HG02798 (cell line): ENCODE data around the gene ZNF418.
A peak's percentile ranks its signal among the peaks of the same experiment; 100 is the strongest.

Experiments used
- ATAC-seq: cut with Tn5 transposase; IDR thresholded peaks from one replicate; pipeline ENCODE4 v1.9.1; 2021; ENCODE audit warnings: mild to moderate bottlenecking; ENCODE audit not compliant: unreplicated experiment, poor library complexity

Gene ZNF418

DNA sequence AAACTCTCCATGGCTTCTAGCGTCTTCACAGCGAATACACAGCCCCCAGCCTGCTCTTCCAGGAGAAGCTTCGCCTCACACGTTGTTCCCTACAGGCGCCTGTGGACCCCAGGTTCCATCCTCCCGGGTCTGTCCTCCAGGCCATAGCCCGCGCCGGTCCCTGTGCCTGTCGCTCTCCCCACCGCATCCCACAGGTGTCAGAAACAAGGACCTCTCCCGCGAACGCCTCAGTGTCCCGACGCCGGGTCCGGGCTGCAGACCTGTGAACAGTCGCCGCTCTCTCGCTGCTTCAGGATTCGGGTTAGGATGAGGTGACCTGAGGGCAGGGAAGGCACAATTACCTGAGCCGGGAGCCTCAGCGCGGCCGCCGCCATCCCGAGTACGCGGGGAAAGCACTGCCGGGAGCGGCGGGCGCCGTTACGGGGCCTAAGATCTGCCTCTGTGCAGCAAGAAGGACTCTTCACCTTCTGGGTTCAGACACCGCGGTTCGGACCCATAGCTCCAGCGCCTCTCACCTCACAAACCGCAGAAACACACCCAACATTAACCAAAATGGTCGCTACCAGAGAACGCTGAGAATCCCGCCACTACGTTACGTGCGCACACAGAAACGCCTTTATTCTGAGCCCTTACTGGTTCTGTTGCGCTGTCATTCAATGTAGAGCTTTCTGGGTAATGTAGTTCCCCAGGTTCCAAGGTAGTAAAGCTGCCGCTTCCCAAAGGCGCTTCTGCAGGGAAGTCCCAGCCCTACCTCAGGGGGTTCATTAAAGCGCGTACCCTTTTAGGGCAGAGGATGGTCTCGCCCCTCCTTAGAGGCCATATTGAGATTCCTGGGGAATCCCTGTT lies at the start of gene ZNF418:
Gene ZNF418, minus strand, starts transcription at position 583 of the 846 bp plus-strand sequence. CDS start 1,580 bp downstream, outside the sequence.
- peak; percentile 48 for ATAC-seq

DNA sequence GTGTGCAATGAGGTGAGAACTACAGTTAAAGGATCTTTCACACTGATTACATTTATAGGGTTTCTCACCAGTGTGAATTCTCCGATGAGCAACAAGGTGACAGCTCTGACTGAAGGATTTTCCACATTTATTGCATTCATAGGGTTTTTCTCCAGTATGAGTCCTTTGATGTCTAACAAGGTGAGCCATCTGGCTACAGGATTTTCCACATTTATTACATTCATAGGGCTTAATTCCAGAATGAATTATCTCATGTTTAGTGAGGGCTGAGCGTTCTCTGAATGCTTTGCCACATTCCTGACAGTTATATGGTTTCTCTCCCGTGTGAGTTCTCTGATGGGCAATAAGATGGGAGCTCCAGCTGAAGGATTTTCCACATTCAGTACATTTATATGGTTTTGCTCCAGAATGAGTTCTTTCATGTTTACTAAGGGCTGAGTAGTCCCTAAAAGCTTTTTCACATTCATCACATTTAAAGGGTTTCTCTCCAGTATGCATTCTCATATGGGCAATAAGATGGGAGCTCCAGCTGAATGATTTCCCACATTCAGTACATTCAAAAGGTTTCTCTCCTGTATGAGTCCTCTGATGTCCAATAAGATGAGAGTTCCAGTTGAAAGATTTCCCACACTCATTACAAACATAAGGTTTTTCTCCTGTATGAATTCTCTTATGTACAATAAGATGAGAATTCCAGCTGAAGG lies 43.5 kb upstream of the ZNF418 start:
- no peak for ATAC-seq

DNA sequence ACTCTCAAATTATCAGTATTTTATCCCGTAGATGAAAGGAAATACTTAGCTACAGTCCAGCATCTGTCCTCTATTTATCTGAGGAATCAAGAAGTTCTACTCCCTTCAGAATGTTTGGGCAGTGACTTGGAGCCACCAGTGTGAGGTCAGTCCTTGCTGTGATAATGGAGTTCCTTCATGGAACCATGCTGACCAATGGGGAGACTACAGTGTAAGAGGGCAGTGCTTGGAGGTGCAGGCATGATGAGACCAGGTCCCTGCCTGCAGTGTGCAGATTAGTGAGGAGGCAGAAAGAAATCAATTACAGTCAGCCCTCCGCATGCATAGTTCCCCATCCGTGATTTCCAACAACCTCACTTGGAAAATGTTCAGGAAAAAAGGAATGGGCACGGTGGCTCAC lies 39.2 kb upstream of the ZNF418 start, which contains the start of gene C19orf18:
Gene C19orf18, minus strand, starts transcription at position 101 of the 400 bp plus-strand sequence. CDS start 102 bp downstream, outside the sequence.
- ATAC-seq: no peak

DNA sequence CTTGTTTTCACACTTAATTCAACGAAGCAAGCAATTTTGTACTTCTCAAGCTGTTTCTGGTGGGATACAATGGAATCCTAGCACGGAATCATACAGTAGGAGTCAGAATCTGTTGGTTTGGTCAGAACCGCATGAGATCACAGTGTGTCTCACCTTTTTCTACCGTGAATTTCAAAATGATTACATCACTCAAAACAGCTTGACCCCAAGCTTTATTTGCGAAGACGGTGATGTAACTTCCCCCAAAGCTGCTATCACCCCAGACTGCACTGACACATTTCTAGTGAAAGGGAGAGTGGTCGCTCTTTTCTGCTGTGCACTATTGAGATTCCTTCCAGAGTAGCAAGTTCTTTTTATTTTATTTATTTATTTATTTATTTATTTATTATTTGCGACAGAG lies 29.6 kb upstream of the ZNF418 start:
- ATAC-seq: no peak

DNA sequence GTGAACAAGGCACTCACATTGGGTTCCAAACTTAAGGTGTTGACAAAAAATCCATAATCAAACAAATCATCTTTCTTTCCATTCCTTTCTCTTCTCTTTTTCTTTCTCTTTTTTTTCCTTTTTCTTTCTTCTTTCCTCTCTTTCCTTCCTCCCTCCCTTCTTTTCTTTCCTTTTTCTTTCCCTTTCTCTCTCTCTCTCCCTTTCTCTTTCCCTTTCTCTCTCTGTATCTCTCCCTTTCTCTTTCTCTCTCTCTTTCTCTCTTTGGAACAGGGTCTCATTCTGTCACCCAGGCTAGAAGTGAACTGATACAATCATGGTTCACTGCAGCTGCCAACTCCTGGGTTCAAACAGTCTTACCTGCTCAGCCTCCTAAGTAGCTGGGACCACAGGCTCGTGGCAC lies 26.6 kb upstream of the ZNF418 start:
- no peak for ATAC-seq

DNA sequence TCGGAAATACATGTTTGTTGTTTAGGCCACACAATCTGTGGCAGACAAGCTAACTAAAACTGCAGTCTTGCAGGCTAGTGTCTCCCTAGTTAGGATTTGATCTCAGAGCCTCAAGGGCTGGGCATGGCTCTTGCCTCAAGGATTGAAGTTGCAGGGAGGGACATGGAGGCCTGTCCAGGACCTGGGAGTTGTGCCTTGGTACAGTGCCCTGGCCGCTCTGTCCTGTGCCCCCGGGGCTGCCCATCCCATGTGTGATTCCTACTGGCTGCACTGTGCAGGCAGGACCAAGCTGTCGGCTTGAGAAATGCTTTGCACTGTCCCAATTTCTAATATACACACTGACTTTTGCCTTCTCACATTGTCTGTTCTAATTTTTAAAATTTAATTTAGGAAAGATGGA lies 19.8 kb upstream of the ZNF418 start:
- no peak for ATAC-seq

DNA sequence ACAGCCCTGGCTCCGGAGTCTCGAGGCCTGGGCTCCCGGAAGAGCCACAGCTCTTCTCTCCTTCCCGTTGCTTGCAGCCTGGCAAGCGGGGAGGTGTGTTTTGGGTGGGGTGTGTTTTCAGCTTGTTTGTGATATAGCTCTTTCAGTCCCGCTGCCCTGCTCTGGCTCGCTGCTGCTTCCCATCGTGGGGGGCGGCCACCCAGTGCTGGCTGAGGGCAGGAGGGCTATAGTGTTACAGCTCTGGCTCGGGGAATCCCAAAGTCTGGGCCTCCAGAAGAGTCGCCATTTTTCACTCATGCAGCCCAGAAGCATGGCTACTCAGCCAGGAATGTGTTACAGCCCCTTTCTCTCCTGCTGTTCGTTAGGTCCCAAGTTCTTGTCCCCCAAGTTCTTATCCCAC lies 14.5 kb upstream of the ZNF418 start:
- ATAC-seq: no peak

DNA sequence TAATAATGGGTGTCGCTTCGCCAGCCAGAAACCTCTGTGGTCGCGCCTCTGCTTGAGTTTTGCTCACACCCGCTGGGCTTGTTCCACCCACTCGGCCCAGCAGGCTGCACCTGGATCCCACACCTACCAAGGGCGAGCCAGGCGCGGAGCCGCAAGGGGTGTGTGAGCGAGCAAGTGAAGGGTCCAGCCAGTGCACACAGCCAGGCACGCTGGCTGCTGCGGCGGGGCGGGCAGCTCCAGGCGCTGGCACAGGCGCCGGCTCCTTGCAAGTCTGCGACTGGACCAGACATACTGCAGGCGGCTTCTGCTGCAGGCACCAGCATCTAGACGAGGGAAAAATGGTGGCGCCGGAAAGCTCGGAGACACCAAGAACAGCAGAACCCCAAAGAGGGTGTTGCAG lies 14.1 kb upstream of the ZNF418 start:
- no peak for ATAC-seq

DNA sequence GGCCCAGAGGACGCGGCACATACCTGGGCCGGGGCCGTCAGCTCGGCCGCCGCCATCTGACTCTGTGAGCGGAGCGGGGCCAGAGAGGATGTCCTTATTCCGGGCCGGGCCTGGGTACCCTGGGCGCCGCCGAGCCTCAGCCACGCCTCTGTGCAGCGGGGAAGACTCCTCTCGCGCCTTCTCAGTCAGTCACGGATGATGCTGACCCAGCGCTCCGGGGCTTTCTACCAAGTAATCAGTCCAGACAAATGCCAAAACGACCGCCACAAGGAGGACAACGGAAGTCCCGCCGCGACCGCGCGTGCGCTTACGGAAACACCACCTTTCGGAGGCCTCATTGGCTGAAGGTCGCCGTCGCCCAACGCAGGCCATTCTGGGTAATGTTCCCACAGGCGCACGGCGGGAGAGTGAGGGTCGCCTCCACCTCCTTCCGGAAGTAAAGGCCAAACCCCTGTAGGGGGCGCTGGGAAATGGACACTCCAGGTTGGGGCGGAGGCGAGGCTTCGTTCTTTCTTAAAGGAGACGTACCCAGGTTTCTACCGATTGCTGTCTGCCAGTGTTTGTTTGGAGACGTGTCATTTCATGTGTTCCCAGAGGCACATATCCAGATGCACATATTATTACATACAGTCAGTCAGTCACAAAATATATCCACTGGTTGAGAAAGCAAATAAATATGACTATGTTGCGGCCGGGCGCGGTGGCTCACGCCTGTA lies 12.4 kb upstream of the ZNF418 start, which contains the start of gene ZNF256:
Gene ZNF256, minus strand, starts transcription at position 288 of the 716 bp plus-strand sequence. Its CDS starts 232 bp downstream, at position 56.
- ATAC-seq: peak; percentile 93

DNA sequence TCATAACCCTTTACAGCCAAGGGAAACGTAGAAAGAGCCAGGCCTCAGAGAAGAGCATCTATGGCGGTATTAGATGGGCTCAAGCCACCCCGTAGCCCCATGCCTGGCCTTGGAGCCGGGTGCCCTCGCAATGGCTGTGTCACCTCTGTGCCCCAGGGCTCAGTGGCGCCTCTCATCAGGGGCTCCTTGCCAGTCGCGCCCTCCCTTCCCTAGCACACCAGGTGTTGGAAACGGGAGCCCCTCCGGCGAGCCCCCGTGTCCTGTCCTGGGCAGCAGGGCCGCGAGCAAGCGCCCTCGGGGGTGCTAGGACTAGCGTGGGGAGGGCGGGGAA lies 11.9 kb upstream of the ZNF418 start:
- ATAC-seq: no peak

DNA sequence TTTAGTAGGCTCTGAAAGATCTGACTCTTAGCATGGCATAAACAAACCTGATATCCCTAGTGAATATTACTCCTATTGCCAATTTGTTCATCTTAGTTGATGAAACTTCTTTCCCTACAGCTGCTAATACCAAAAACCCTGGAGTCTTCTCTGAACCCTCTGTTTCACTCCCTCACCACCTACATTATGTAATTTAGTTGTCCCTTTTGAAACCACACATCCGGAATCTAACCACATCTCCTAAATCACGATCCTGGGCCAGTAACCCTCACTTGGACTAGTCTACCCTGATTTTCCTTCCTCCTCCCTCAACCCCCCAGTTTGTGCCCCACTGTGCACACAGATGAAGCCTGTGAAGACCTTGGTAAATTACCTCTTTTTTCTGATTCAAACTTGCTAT lies 11.1 kb upstream of the ZNF418 start:
- ATAC-seq: no peak

DNA sequence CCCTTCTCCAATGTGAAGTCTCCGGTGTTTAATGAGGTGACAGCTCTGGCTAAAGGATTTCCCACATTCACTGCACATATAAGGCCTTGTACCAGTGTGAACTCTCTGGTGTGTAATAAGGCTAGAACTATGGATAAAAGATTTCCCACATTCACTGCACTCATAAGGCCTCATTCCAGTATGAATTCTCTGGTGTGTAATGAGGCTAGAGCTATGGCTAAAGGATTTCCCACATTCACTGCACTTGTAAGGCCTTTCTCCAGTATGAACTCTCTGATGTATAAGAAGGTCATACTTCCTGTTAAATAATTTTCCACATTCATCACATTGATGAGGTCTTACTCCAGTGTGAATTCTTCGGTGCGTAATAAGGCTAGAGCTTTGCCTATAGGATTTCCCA lies 6.4 kb upstream of the ZNF418 start:
- ATAC-seq: no peak

DNA sequence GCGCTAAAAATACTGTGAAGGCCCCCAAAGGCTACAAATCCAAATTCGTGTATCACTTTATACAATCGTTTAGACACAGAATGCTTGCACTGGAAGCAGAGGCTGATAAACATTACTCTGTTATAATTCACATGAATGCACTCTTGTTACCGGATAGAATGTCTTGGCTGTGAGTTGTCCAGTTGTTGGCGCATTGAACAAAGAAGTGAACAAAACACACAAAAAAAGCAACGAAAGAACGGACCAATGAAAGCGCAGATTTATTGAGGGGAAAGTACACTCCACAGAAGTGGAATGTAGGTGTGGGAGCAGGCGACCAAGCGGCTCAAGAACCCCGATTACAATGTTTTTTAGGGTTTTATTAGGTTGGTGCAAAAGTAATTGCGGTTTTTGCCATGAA lies 529 bp upstream of the ZNF418 start:
- no peak for ATAC-seq

DNA sequence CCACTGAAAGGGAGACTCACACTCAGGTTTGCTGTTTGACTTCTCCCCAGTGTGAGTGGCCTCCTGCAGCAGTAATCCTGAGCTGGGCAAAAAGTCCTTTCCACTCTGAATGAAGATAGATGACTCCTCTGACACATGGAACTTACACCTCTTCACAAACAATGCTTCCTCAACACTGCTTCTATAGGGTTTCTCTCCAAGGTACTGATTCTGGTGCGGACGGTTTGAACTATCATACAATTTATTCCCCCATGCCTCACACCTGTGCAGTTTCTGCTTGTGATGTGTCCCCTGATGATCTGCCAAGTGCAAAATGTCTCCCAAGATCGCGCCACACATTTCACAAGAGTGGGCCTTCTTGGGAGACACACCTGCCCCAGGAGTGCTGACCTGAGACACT lies 7.6 kb downstream of the ZNF418 start:
- ATAC-seq: no peak

DNA sequence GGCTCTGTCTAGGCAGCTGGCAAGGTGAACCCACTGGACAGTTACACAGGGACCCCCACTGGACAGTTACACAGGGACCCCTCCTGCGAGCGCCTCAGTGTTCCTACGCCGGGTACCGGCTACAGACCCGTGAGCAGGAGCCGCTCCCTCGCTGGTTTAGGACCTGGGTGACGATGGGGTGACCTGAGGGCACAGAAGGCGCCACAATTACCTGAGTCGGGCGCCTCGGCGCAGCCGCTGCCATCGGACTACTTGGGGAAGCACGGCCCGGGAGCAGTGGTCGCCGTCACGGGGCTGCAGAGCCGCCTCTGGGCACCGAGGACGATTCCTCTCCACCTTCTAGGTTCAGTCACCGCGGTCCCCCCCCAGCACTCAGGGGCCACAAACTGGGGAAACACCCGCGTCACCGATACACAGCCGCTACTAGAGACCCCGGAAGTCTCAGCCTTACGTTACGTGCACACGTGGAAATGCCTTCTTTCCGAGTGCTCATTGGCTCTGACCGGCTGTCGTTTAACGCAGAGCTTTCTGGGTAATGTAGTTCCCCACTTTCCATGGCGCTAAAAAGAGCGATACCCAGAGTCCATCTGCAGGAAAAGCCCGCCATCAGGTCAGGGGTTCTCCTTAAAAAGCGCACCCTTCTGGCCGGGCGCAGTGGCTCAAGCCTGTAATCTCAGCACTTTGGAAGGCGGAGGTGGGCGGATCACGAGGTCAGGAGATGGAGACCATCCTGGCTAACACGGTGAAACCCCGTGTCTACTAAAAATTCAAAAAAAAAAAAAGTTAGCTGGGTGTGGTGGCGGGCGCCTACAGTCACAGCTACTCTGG lies 18.8 kb downstream of the ZNF418 start, which contains the start of gene ZNF417:
Gene ZNF417, minus strand, starts transcription at position 425 of the 828 bp plus-strand sequence. Its CDS starts 181 bp downstream, at position 244.
- peak; percentile 99 for ATAC-seq

DNA sequence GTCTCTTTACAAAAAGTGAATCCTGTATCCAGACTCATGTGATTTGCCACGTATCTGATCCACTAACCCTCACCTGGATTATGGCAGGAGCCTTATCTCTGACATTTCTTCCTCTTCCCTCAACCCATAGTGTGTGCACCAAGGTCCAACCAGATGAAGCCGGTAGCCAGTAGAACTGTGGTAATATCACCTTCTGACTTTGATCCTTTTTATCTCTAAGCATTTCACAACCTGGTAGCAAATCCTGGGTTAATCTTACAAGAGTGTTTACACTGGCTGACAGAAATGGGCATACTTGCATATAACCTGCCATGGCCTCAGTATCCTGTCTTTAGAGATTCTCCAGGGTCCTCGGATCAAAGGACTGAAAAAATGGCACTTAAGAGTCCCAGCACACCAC lies 20.7 kb downstream of the ZNF418 start:
- no peak for ATAC-seq

DNA sequence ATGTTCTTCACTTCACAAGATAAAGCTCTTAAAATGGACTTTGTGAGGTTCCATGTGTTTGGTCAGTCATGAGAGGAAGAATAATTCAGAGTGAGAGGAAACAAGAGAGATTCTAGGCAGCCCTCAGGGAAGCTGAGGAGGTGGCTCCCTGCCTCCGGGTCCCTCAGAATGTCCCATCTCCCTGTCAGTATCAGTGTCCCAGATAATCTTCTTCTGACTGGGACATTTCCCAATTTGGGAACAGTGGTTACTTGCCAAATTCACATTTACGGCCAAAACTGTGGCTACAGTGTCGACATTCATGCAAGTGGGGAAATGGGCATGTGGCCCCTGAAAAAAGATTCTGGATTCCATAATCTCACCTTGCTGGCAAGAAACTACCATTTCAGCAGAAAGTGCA lies 27.8 kb downstream of the ZNF418 start:
- ATAC-seq: no peak

DNA sequence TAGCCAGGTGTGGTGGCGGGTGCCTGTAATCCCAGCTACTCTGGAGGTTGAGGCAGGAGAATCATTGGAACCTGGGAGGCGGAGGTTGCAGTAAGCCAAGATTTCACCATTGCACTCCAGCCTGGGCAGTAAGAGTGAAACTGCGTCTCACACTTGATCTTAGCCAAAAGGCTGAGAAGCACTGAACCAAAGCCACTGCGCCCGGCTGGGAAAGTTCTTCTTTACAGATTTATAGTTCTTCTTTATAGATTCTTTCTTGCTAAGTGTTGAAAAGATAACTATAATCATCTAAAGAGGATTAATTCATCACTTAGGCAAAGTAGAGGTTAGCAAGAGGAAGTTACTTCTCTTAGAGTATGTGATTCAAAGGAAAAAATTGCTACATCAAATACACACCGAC lies 29.9 kb downstream of the ZNF418 start:
- ATAC-seq: no peak

DNA sequence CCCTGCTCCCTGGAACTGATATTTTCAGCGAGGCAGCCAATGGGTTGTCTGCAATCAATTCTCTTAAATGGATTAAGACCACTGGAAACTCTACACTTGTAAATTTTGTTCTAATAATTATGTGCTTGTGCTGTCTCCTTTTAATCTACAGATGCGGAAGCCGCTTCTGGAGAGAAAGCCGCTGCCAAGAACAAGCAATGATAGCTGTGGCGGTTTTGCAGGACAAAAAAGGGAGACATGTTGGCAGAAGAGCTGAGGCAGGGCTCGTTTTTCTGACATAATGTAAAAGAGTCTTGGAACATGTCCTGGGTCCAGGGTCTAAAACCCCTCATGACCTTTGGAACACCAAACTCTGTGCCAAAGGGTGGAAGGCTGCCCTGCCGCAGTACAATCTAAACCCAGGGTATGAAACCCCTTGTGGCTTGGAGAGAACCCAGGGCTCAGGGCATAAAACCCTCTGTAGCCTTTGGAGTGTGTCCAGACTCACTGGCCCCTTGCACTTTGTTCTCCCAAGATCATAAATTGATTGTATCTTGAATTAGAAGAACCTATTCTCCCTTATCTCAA lies 31.5 kb downstream of the ZNF418 start:
- ATAC-seq: no peak

DNA sequence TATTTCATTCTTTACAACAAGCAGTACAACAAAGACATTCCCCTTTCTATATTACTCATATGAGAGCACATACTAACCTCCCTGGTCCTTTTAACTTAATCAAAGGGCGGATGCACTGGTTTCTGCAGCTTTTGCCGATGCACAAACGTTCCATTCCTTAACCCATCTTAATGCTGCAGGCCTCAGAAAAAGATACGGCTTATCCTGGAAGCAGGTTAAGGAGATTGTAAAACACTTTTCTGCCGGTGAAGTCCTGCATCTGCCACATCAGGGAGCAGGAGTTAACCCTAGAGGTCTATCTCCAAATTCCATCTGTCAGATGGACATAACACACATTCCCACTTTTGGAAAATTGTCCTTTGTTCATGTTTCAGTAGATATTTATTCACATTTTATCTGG lies 34.9 kb downstream of the ZNF418 start:
- ATAC-seq: no peak
